HEK293 (cell line): ENCODE measurements around the gene PILRB.
"Not testable (repeated sequence)": the region's sequence is repeated elsewhere in the genome, so short reads cannot be mapped to it uniquely, and the experiment has no call there.

Source experiments
- CTCF ChIA-PET: fragments of 350-600 bp; formaldehyde crosslinking; extraction: SDS; loops from one replicate; lab custom pipeline; 2021; ENCODE audit warnings: antibody characterized with exemption; lab: Yijun Ruan, JAX
- POLR2A ChIA-PET: fragments of 300-600 bp; formaldehyde crosslinking; extraction: SDS; loops from one replicate; lab custom pipeline; 2020; ENCODE audit warnings: antibody characterized with exemption, inconsistent platforms; lab: Yijun Ruan, JAX
- H3K27ac ChIP-seq: fragments of 200-500 bp; sonication (Bioruptor generic); 2 replicates; pipeline ENCODE4 v1.5.1; 2014; ENCODE audit warnings: low read depth, low read length, control low read depth, inconsistent platforms; ENCODE audit errors: extremely low read depth
- H3K36me3 ChIP-seq, 2 experiments: fragments of 200-500 bp in 1 of 2; sonication (Bioruptor generic) in 1 of 2; 1 replicate in 1 of 2; 2 replicates in 1 of 2; pipeline ENCODE4 v1.5.1; 2014 to 2017; ENCODE audit warnings: inconsistent platforms in 2 of 2, low read length in 2 of 2; ENCODE audit not compliant: control insufficient read depth in 2 of 2, insufficient read depth in 1 of 2
- H3K4me1 ChIP-seq: fragments of 200-500 bp; sonication (Bioruptor generic); 2 replicates; pipeline ENCODE4 v1.5.1; 2014; ENCODE audit warnings: mild to moderate bottlenecking, low read length, inconsistent platforms; ENCODE audit not compliant: control insufficient read depth, insufficient read depth
- H3K4me3 ChIP-seq: 2 replicates; pipeline ENCODE4 v1.5.1; 2011; ENCODE audit warnings: low read depth, mild to moderate bottlenecking, control low read depth, low read length, moderate library complexity
- H3K9me3 ChIP-seq: fragments of 200-500 bp; sonication (Bioruptor generic); 2 replicates; pipeline ENCODE4 v1.5.1; 2014; ENCODE audit warnings: low read depth, low read length, inconsistent platforms; ENCODE audit not compliant: control insufficient read depth, insufficient read depth
- ATF2 ChIP-seq: fragments of 450-650 bp; formaldehyde crosslinking; IDR thresholded peaks from 2 replicates; pipeline ENCODE4 v1.5.1; 2016; ENCODE audit warnings: missing biosample characterization, missing genetic modification characterization, low read depth
- BCL11B ChIP-seq: fragments of 450-650 bp; formaldehyde crosslinking; IDR thresholded peaks from 2 replicates; pipeline ENCODE4 v1.5.1; 2016; ENCODE audit warnings: low read depth, missing biosample characterization, missing genetic modification characterization
- INSM2 ChIP-seq: fragments of 450-650 bp; formaldehyde crosslinking; IDR thresholded peaks from 2 replicates; pipeline ENCODE4 v1.5.1; 2016; ENCODE audit warnings: missing biosample characterization, missing genetic modification characterization
- PRDM6 ChIP-seq: fragments of 450-650 bp; formaldehyde crosslinking; IDR thresholded peaks from 2 replicates; pipeline ENCODE4 v1.5.1; 2017; ENCODE audit warnings: missing biosample characterization, missing genetic modification characterization
- SP2 ChIP-seq: fragments of 450-650 bp; formaldehyde crosslinking; IDR thresholded peaks from 2 replicates; pipeline ENCODE4 v1.5.1; 2016; ENCODE audit warnings: missing biosample characterization, missing genetic modification characterization
- ZBTB48 ChIP-seq: fragments of 450-650 bp; formaldehyde crosslinking; IDR thresholded peaks from 2 replicates; pipeline ENCODE4 v1.5.1; 2016; ENCODE audit warnings: missing biosample characterization, missing genetic modification characterization
- ZFHX2 ChIP-seq: fragments of 450-650 bp; formaldehyde crosslinking; conservative IDR thresholded peaks from 2 replicates; pipeline ENCODE4 v1.5.1; 2016; ENCODE audit warnings: missing biosample characterization, missing genetic modification characterization
- ZNF157 ChIP-seq: fragments of 450-650 bp; formaldehyde crosslinking; IDR thresholded peaks from 2 replicates; pipeline ENCODE4 v1.5.1; 2016; ENCODE audit warnings: missing biosample characterization, missing genetic modification characterization
- ZNF211 ChIP-seq: fragments of 450-650 bp; formaldehyde crosslinking; IDR thresholded peaks from 2 replicates; pipeline ENCODE4 v1.5.1; 2016; ENCODE audit warnings: low read depth, missing biosample characterization, missing genetic modification characterization
- ZNF394 ChIP-seq: fragments of 450-650 bp; formaldehyde crosslinking; IDR thresholded peaks from 2 replicates; pipeline ENCODE4 v1.5.1; 2016; ENCODE audit warnings: missing biosample characterization, missing genetic modification characterization, mild to moderate bottlenecking, moderate library complexity, borderline replicate concordance
- ZNF416 ChIP-seq: fragments of 450-650 bp; formaldehyde crosslinking; IDR thresholded peaks from 2 replicates; pipeline ENCODE4 v1.5.1; 2016; ENCODE audit warnings: missing biosample characterization, missing genetic modification characterization
- ZNF473 ChIP-seq: fragments of 450-650 bp; formaldehyde crosslinking; IDR thresholded peaks from 2 replicates; pipeline ENCODE4 v1.5.1; 2017; ENCODE audit warnings: missing biosample characterization, missing genetic modification characterization
- ZNF600 ChIP-seq: fragments of 450-650 bp; formaldehyde crosslinking; IDR thresholded peaks from 2 replicates; pipeline ENCODE4 v1.5.1; 2016; ENCODE audit warnings: missing biosample characterization, missing genetic modification characterization
- ZNF791 ChIP-seq: fragments of 450-650 bp; formaldehyde crosslinking; IDR thresholded peaks from 2 replicates; pipeline ENCODE4 v1.5.1; 2016; ENCODE audit warnings: missing biosample characterization, missing genetic modification characterization

The PILRB gene

GRCh38 chr7:100372694-100373093 is 14.8 kb downstream of the PILRB start:
- H3K36me3 ChIP-seq: peaks cover 0 to 3% of the 10 kb centered on the region in 2 experiments; a peak in 2 of 3 replicates
- H3K4me3 ChIP-seq: no peak overlapping the region
- TF ChIP-seq ZNF473 (tag by site-specific recombination) (no peak), ZFHX2 (tag by site-specific recombination) (0 out of 2 replicates have a peak, but pooled peaks have one; percentile 4)
- ChIA-PET POLR2A (no interaction called here), CTCF (interaction anchor here (1.1 kb wide), 1 partner anchor 35 kb away, joined by 4 read pairs; no protein-coding TSS in a partner anchor)
- H3K9me3 ChIP-seq: no peaks in the 10 kb centered on the region
- no peaks in the 10 kb centered on the region for H3K4me1 ChIP-seq
- H3K27ac ChIP-seq: 0 out of 2 replicates have a peak overlapping the region, but pooled peaks have one; percentile 22

GRCh38 chr7:100373261-100373831 is 15.4 kb downstream of the PILRB start, which contains the start of gene PILRA:
TSS of gene PILRA (plus strand) at chr7:100373487. CDS start at chr7:100373657, 170 bp downstream.
- Histone ChIP-seq H3K27ac (0 out of 2 replicates have a peak within 1 kb of the TSS, but pooled peaks have one; percentile 22), H3K4me1 (no peaks in the 10 kb centered on the region), H3K36me3 (peaks cover 0 to 3% of the 10 kb centered on the region in 2 experiments; a peak in 1 of 3 replicates)
- no peak for TF ChIP-seq ZNF791 (tag by site-specific recombination)
- no peak for TF ChIP-seq ZNF394 (tag by site-specific recombination)
- TF ChIP-seq ZNF157 (tag by site-specific recombination): no peak
- no peak for TF ChIP-seq BCL11B (tag by site-specific recombination)
- no peak for TF ChIP-seq PRDM6 (tag by site-specific recombination)
- no peak for TF ChIP-seq INSM2 (tag by site-specific recombination)
- TF ChIP-seq ZNF211 (tag by site-specific recombination): no peak
- no peak for TF ChIP-seq ZNF600 (tag by site-specific recombination)
- TF ChIP-seq ATF2 (tag by site-specific recombination): no peak
- no peak for TF ChIP-seq SP2 (tag by site-specific recombination)
- TF ChIP-seq ZNF416 (tag by site-specific recombination): no peak
- TF ChIP-seq, all 188 proteins: peak for 0
- H3K4me3 ChIP-seq: no peak within 1 kb of the TSS
- no peaks in the 10 kb centered on the region for H3K9me3 ChIP-seq
- ChIA-PET POLR2A (no interaction called here), CTCF (no interaction called here)

- H3K27ac ChIP-seq, POLR2A ChIA-PET, H3K4me1 ChIP-seq, H3K9me3 ChIP-seq, H3K4me3 ChIP-seq, H3K36me3 ChIP-seq: not testable (repeated sequence)
- TF ChIP-seq ZBTB48 (tag by site-specific recombination): peak; percentile 63
- CTCF ChIA-PET: interaction anchor here (0.9 kb wide), 1 partner anchor 33 kb away, joined by 3 read pairs; no protein-coding TSS in a partner anchor
Observed at GRCh38 chr7:100373870-100374598, 16.1 kb downstream of the PILRB start.
